ENCODE measurements around the gene ICA1L.

The ICA1L gene

DNA sequence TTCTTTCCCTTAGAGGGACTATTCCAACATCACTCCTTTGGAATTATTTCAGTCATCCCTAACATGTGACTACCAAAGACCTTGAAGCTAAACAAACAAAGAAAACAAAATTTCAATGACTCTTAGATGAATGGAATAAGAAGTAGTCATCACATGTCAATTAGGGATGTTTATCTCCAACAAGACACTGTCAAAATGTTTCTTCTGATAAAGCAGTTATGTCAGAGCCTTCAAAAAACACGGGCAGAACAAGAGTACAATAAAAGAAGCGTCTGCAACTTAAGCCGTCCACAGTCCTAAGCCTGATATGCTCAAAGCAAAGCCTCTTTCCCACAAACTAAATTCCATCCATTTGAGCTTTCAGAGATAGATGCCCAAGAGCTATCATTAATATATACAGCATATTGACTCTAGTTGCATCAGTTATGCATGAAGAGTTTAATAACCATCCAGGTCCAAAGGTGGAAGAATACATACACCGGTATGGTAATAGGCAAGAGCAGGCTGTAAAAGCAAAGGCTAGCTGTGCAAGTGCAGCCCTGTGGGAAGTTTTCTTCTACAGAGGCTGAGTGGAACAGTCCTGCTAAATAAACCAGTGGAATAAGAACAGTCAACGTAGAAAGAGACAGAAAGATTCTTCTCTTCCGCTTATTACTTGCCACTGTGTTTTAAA, 98.1 kb downstream of the ICA1L start:
- no peak overlapping the region for H3K4me3 ChIP-seq (ENCODE audit: insufficient read length, low read depth)
- no peak for TF ChIP-seq ZNF274 (IDR thresholded peaks at IDR 0.05; ENCODE audit: low read depth, low read length)
- TF ChIP-seq YY1 (IDR thresholded peaks at IDR 0.05; ENCODE audit: insufficient read depth, insufficient read length) = no peak
- no peak for TF ChIP-seq SUZ12 (IDR thresholded peaks at IDR 0.05; ENCODE audit: extremely low read depth, insufficient read depth, insufficient read length)
- H3K27me3 ChIP-seq (ENCODE audit: insufficient read depth, insufficient read length) = no peaks in the 10 kb centered on the region
- H3K9ac ChIP-seq (ENCODE audit: insufficient read length, low read depth) = no peak overlapping the region
- H3K9me3 ChIP-seq (ENCODE audit: insufficient read depth, low read length) = no peaks in the 10 kb centered on the region
- DNase-seq (ENCODE audit: low read depth, low spot score) = no peak
- H3K4me1 ChIP-seq (ENCODE audit: insufficient read depth, insufficient read length) = no peaks in the 10 kb centered on the region
- H3K36me3 ChIP-seq (ENCODE audit: insufficient read depth, insufficient read length, low read length) = no peaks in the 10 kb centered on the region

DNA sequence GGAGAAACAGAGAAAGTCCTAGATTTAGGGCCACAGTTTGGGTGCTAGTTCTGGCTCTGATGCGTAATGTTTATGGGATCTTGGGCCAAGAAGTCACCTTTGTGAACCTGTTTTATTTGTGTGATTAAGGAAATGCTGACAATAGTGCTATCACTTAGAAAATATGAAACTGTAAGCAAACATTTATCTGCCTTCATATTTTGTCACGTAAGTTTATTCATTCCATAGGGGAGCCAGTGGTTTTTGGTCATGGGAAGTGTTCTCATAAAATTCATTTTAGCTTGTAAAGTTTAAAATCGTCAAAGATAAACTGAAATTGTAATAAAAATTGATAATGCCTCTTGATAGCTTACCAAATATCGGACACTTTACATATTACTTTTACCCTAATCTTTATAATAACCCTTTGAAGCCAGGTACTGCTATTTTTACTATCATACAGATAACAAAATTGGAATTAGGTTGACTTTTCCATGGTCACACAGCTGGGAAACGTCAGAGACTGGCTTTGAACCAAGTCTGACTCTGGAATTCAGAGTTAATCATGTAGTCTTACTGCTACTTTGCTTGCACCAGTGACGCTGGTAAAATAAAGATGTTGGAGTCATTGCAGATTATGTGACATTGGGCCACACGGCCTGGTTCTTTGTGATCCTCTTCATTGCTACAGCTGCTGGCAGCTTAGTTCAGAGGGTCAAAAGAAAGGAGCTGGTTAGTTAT, 99.7 kb downstream of the ICA1L start:
- no peaks in the 10 kb centered on the region for H3K36me3 ChIP-seq (ENCODE audit: insufficient read depth, insufficient read length, low read length)
- H3K9me3 ChIP-seq (ENCODE audit: insufficient read depth, low read length) = no peaks in the 10 kb centered on the region
- no peak for DNase-seq (ENCODE audit: low read depth, low spot score)
- TF ChIP-seq ZNF274 (IDR thresholded peaks at IDR 0.05; ENCODE audit: low read depth, low read length) (no peak), YY1 (IDR thresholded peaks at IDR 0.05; ENCODE audit: insufficient read depth, insufficient read length) (no peak), SUZ12 (IDR thresholded peaks at IDR 0.05; ENCODE audit: extremely low read depth, insufficient read depth, insufficient read length) (no peak)
- no peaks in the 10 kb centered on the region for H3K4me1 ChIP-seq (ENCODE audit: insufficient read depth, insufficient read length)
- H3K4me3 ChIP-seq (ENCODE audit: insufficient read length, low read depth) = no peak overlapping the region
- H3K27me3 ChIP-seq (ENCODE audit: insufficient read depth, insufficient read length) = no peaks in the 10 kb centered on the region
- H3K9ac ChIP-seq (ENCODE audit: insufficient read length, low read depth) = no peak overlapping the region

GRCh38 chr2:202771336-202771735, 100.2 kb downstream of the ICA1L start:
- Histone ChIP-seq H3K36me3 (ENCODE audit: insufficient read depth, insufficient read length, low read length) (no peaks in the 10 kb centered on the region), H3K4me1 (ENCODE audit: insufficient read depth, insufficient read length) (no peaks in the 10 kb centered on the region), H3K9ac (ENCODE audit: insufficient read length, low read depth) (no peak overlapping the region), H3K9me3 (ENCODE audit: insufficient read depth, low read length) (no peaks in the 10 kb centered on the region), H3K4me3 (ENCODE audit: insufficient read length, low read depth) (no peak overlapping the region), H3K27me3 (ENCODE audit: insufficient read depth, insufficient read length) (no peaks in the 10 kb centered on the region)
- TF ChIP-seq YY1 (IDR thresholded peaks at IDR 0.05; ENCODE audit: insufficient read depth, insufficient read length) = no peak
- no peak for TF ChIP-seq ZNF274 (IDR thresholded peaks at IDR 0.05; ENCODE audit: low read depth, low read length)
- TF ChIP-seq SUZ12 (IDR thresholded peaks at IDR 0.05; ENCODE audit: extremely low read depth, insufficient read depth, insufficient read length) = no peak
- no peak for DNase-seq (ENCODE audit: low read depth, low spot score)

DNA sequence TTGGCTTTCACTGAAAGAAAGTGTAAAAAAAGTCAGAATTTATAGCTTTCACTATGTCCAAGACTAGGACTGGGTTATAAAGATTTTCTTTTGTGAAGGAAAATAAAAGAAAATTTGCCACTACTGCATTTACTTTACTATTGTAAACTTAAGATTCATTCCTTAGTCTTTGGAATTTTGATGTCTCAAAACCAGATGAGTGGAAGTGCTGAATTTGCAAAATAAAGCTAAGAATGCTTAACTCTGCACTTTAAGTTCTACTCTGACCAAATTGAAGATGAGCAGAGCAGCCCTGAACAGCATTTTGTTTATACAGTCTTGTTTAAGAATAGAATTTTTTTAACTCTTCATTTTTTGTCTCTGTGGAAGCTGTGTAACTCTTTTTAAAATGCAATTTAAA, 102.4 kb downstream of the ICA1L start:
- DNase-seq (ENCODE audit: low read depth, low spot score) = no peak
- no peak for TF ChIP-seq YY1 (IDR thresholded peaks at IDR 0.05; ENCODE audit: insufficient read depth, insufficient read length)
- no peak for TF ChIP-seq SUZ12 (IDR thresholded peaks at IDR 0.05; ENCODE audit: extremely low read depth, insufficient read depth, insufficient read length)
- TF ChIP-seq ZNF274 (IDR thresholded peaks at IDR 0.05; ENCODE audit: low read depth, low read length) = no peak
- Histone ChIP-seq H3K27me3 (ENCODE audit: insufficient read depth, insufficient read length) (no peaks in the 10 kb centered on the region), H3K36me3 (ENCODE audit: insufficient read depth, insufficient read length, low read length) (no peaks in the 10 kb centered on the region), H3K4me3 (ENCODE audit: insufficient read length, low read depth) (no peak overlapping the region), H3K4me1 (ENCODE audit: insufficient read depth, insufficient read length) (no peaks in the 10 kb centered on the region), H3K9ac (ENCODE audit: insufficient read length, low read depth) (no peak overlapping the region), H3K9me3 (ENCODE audit: insufficient read depth, low read length) (no peaks in the 10 kb centered on the region)

- Histone ChIP-seq H3K9ac (ENCODE audit: insufficient read length, low read depth) (no peak overlapping the region), H3K4me3 (ENCODE audit: insufficient read length, low read depth) (no peak overlapping the region), H3K27me3 (ENCODE audit: insufficient read depth, insufficient read length) (no peaks in the 10 kb centered on the region), H3K36me3 (ENCODE audit: insufficient read depth, insufficient read length, low read length) (no peaks in the 10 kb centered on the region), H3K9me3 (ENCODE audit: insufficient read depth, low read length) (no peaks in the 10 kb centered on the region), H3K4me1 (ENCODE audit: insufficient read depth, insufficient read length) (no peaks in the 10 kb centered on the region)
- DNase-seq (ENCODE audit: low read depth, low spot score) = no peak
- TF ChIP-seq YY1 (IDR thresholded peaks at IDR 0.05; ENCODE audit: insufficient read depth, insufficient read length) (no peak), SUZ12 (IDR thresholded peaks at IDR 0.05; ENCODE audit: extremely low read depth, insufficient read depth, insufficient read length) (no peak), ZNF274 (IDR thresholded peaks at IDR 0.05; ENCODE audit: low read depth, low read length) (no peak)
Observed at GRCh38 chr2:202768273-202768672, 103.3 kb downstream of the ICA1L start.

- H3K4me1 ChIP-seq (ENCODE audit: insufficient read depth, insufficient read length) = no peaks in the 10 kb centered on the region
- H3K9ac ChIP-seq (ENCODE audit: insufficient read length, low read depth) = no peak overlapping the region
- no peaks in the 10 kb centered on the region for H3K27me3 ChIP-seq (ENCODE audit: insufficient read depth, insufficient read length)
- no peaks in the 10 kb centered on the region for H3K36me3 ChIP-seq (ENCODE audit: insufficient read depth, insufficient read length, low read length)
- no peak for TF ChIP-seq ZNF274 (IDR thresholded peaks at IDR 0.05; ENCODE audit: low read depth, low read length)
- TF ChIP-seq SUZ12 (IDR thresholded peaks at IDR 0.05; ENCODE audit: extremely low read depth, insufficient read depth, insufficient read length) = no peak
- no peak for TF ChIP-seq YY1 (IDR thresholded peaks at IDR 0.05; ENCODE audit: insufficient read depth, insufficient read length)
- no peaks in the 10 kb centered on the region for H3K9me3 ChIP-seq (ENCODE audit: insufficient read depth, low read length)
- no peak for DNase-seq (ENCODE audit: low read depth, low spot score)
- no peak overlapping the region for H3K4me3 ChIP-seq (ENCODE audit: insufficient read length, low read depth)
Observed at GRCh38 chr2:202765436-202765835, 106.1 kb downstream of the ICA1L start.

DNA sequence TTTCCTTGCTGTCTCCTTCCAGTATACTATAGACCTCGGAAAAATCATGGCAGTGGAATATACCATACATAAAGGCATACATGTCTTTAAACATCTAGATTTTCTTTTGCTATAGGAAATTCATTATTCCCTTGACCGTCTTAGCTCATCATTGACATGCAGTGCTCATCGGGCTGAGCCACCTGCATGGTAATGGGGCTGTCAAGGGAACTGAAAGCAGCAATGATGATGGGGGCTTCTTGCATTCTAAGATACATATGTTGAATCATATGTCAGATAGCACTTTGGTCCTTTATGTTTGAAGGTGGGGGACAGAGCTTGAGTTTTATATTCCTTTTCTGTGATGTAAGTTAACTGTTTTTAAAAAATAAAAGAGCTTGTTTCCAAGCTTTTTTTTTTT, 106.6 kb downstream of the ICA1L start:
- Histone ChIP-seq H3K36me3 (ENCODE audit: insufficient read depth, insufficient read length, low read length) (no peaks in the 10 kb centered on the region), H3K4me3 (ENCODE audit: insufficient read length, low read depth) (no peak overlapping the region), H3K9me3 (ENCODE audit: insufficient read depth, low read length) (no peaks in the 10 kb centered on the region), H3K9ac (ENCODE audit: insufficient read length, low read depth) (no peak overlapping the region), H3K27me3 (ENCODE audit: insufficient read depth, insufficient read length) (no peaks in the 10 kb centered on the region), H3K4me1 (ENCODE audit: insufficient read depth, insufficient read length) (no peaks in the 10 kb centered on the region)
- DNase-seq (ENCODE audit: low read depth, low spot score) = no peak
- TF ChIP-seq YY1 (IDR thresholded peaks at IDR 0.05; ENCODE audit: insufficient read depth, insufficient read length) (no peak), SUZ12 (IDR thresholded peaks at IDR 0.05; ENCODE audit: extremely low read depth, insufficient read depth, insufficient read length) (no peak), ZNF274 (IDR thresholded peaks at IDR 0.05; ENCODE audit: low read depth, low read length) (no peak)
